GM21529 (cell line): ENCODE measurements around the gene GNRH2.
"Not testable (repeated sequence)": the region's sequence is repeated elsewhere in the genome, so short reads cannot be mapped to it uniquely, and the experiment has no call there.

Experiments
- ATAC-seq: cut with Tn5 transposase; IDR thresholded peaks from one replicate; pipeline ENCODE4 v1.9.1; 2021; ENCODE audit not compliant: unreplicated experiment

GNRH2 gene, protein sequence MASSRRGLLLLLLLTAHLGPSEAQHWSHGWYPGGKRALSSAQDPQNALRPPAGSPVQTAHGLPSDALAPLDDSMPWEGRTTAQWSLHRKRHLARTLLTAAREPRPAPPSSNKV

DNA sequence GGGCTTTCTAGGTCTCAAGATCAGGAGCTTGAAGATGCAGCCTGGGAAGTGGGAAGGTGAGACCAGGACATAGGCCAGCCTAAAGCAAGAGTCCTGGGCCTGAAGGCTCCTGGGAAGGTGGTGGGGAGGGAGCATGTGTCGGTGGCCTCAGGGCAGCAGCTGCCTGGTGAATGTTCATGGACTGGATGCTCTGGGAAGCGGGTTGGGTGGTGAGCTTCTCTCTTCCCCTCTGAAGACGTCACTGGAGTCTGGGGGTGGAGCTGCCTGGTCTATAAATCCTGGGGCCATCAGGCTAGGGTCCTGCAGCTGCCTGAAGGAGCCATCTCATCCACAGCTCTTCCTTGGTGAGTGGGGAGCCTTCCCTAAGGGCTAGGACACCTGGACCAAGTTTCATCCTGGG, at the start of gene GNRH2:
TSS of gene GNRH2 (plus strand) at position 301 of the 400 bp plus-strand sequence. CDS start 793 bp downstream, outside the sequence.
- ATAC-seq = no peak

DNA sequence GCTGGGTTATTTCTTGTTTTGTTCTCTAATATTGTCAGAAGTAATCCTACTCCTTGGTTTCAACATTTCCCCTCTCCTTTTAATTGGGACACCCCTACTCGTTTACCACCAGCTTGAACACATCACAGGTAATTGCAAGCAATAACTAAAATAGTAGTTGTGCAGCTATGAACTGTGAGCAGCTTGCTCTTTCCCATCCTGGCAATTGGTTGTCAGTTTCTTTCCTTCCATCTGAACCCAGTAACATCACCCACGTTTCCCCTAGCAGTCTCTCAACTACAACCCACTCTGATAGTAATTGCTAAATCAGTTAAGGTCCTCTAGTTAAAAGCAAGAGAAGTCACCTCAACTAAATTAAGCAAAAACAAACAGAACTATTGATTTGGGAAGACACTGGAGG, 47.6 kb upstream of the GNRH2 start:
- ATAC-seq = no peak

DNA sequence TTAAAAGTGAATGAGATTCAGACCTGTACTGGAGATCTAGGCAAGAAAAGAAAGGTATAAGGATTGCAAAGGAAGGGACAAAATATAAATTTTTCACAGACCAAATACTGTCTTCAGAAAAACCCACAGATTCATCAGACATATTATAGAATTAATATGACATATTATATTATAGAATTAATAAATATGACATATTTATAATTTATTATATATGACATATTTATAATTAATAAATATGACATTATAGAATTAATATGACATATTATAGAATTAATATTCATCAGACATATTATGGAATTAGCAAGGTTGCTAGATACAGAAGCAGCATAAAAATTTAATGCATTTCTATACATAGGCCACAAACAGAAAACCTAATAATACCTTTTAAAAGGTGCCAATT, 44.7 kb upstream of the GNRH2 start:
- no peak for ATAC-seq

DNA sequence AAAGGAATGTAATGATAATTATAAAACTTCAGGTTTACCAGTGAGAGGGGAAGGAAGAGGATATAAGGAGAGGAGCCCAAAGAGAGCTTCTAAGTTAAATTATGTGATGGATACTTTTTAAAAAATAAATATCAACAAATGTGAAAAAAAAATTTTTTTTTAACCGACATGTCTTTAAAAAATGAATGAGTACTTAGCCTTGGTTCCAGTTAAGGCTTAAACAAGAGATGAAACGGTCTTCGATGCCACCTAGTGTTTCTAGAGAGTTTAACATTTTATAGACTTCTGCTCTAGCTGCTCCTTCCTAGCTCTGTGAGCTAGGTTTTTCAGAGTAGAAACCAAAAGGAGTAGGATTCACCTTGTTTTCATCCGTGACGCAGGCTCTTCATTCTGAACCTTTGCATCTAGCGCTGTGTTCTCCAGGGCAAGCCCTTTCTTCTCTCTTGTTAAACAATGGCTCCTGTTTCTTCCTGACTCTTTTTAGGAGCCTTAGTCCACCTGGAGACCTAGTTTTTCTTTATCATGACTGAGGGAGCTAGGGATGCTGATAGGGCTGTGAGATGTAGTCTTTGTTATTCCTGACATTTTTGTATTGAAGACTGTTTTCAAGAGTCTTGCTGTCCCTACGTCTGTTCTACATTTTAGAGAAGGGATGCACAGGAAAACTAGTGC, 42.4 kb upstream of the GNRH2 start:
- ATAC-seq = peak; percentile 58

DNA sequence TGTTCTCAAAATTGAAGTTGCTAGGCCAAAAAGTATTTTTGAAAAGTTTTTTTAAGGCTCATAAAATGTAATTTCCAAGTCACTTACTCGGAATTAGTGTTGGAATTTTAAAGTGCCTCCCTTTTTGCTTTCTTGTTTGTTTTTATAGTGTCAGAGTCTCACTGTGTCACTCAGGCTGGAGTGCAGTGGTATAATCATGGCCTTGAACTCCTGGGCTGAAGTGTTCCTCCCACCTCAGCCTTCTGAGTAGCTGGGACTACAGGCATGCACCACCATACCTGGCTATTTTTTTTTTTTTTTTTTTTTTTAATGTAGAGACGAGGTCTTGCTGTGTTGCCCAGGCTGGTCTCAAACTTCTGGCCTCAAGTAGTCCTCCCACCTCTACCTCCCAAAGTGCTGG, 40.0 kb upstream of the GNRH2 start:
- ATAC-seq = no peak

DNA sequence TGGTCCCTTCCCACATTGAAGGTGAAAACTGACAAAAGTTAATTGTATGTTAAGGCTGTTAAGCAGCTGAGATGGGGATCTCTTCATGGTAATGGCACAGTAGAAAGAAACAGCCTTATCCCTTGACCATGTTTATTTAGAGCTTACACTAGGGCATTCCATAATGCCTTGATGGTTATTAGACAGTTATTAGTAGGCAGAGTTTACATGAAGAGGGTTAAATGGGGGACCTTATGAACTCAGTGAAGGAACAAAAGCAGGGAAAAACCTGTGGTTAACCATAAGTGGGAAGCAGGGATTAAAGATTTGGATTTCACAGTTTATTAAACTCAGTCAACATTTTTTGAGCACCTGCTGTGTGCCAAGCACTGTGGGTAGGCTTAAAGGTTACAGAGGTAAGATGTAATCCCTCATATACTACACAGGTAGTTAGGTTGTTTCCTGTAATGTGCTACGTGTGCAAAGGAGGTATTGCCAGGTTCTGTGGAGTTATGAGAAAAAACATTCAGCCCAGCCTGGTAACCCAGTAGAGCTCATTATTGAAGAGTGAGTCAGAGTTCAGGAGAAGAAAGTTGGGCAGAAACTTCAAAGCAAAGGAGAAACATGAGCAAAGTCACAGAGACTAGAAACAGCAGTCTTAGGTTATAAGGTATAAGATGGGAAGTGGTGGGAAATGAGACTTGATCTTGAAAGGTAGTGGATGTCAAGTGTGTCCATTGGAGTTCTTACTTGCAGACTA, 32.3 kb upstream of the GNRH2 start:
- no peak for ATAC-seq

DNA sequence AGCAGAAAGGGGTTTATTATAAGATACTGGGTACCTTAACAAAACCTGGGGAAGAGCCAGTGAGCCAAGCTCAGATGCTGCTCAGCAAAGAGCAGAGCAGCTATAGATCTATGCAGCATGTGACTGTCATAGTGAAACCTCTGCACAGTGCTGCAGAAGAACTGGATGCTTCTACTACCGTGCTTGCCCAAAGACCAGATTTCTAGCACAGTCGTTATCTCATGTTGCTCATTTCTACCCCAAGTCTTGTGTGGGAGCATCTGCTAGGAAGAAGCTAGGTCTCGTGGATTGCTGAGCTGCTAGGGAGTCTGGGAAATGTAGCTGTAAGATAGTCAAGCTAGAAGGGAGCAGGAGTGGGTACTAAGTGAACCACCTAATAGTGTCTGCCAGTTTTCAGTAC, 31.7 kb upstream of the GNRH2 start:
- no peak for ATAC-seq

DNA sequence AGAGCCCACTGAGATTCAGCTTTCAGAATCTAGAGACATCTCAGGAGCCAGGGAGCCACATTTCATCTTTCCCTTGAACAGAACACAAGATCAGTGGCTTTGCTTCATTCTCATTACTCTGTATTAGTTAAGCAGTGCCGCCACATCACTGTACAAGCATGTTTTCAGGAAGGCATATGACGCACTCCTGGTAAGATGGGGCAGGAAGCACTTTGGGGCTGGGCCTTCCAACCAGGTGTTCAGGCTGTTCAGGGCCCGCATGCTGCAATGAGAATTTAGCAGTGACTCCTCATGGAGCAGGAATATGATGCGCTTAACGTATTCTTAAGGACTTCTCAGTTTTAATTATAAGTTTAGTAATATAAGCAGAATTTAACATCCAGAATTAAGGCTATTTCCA, 29.7 kb upstream of the GNRH2 start:
- ATAC-seq = no peak

DNA sequence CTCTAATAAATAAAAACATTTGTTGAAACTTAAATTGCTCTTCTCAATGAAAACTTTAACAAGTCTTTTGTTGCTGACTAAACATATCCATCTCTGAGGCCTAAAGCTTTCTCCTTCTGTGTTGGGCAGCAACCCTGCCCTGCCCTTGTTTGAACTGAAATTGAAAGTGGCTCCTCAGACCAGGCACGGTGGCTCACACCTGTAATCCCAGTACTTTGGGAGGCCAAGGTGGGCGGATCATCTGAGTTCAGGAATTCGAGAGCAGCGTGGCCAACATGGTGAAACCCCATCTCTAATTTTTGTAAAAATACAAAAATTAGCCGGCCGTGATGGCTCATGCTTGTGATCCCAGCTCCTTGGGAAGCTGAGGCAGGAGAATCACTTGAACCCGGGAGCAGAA, 29.2 kb upstream of the GNRH2 start:
- ATAC-seq = no peak

DNA sequence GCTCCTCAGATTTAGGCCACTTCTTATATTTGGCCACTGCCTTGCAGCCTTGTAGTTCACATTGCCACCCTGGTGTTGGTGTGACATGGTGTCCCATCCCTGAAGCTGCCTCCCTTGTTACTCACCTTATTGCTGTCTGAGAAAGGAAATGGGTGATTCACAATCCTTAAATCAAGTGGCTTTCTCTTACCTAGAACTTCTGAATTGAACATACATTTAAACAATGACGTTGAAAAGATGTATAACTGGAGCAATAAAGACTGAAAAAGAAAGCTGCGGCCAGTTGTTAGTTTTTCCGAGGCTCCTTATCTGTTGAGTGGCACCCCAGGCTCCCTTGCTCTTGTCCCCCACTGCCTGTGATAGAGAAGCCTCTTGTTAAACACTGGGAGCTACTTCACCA, 28.8 kb upstream of the GNRH2 start:
- no peak for ATAC-seq

DNA sequence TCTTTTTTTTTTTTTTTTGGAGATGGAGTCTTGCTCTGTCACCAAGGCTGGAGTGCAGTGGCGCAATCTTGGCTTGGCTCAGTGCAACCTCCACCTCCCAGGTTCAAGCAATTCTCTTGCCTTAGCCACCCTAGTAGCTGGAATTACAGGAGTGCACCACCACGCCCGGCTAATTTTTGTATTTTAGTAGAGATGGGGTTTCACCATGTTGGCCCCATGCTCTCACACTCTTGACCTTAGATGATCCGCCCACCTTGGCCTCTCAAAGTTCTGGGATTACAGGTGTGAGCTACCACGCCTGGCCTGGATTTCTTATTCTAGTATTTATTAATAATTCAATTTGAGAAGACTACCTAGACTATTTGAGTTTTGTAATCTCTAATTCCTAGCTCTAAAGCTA, 28.1 kb upstream of the GNRH2 start:
- not testable (repeated sequence) for ATAC-seq

DNA sequence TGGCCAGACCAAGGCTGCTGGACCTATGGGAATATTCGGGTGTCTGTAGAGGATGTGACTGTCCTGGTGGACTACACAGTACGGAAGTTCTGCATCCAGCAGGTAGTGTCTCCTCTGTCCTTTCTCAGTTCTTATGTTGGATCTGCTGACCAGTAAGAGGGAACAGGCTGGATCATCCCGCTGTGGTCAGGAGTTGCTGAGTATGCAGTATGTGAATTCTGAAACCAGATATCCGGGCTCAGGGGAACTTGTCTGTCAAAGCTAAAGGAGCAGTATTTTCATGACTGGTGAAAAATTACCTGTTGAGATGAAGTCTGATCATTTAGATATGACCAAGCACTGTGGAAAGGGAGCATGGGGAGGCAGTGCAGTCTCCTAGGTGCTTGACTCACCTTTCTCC, 22.1 kb upstream of the GNRH2 start:
- ATAC-seq = no peak

DNA sequence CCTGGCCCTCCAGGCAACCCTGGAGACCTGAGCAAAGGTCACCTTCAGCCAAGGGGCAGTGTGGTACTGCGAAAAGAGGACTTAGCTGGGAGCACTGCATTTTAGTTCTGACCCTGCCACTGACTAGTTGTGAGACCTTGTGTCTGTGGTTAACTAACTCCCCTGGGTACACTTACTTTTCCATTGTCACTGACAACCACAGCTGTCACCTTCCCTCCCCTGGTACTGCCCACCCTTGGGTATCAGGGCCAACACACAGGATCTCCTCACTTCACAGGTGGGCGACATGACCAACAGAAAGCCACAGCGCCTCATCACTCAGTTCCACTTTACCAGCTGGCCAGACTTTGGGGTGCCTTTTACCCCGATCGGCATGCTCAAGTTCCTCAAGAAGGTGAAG, 21.6 kb upstream of the GNRH2 start:
- ATAC-seq = no peak

DNA sequence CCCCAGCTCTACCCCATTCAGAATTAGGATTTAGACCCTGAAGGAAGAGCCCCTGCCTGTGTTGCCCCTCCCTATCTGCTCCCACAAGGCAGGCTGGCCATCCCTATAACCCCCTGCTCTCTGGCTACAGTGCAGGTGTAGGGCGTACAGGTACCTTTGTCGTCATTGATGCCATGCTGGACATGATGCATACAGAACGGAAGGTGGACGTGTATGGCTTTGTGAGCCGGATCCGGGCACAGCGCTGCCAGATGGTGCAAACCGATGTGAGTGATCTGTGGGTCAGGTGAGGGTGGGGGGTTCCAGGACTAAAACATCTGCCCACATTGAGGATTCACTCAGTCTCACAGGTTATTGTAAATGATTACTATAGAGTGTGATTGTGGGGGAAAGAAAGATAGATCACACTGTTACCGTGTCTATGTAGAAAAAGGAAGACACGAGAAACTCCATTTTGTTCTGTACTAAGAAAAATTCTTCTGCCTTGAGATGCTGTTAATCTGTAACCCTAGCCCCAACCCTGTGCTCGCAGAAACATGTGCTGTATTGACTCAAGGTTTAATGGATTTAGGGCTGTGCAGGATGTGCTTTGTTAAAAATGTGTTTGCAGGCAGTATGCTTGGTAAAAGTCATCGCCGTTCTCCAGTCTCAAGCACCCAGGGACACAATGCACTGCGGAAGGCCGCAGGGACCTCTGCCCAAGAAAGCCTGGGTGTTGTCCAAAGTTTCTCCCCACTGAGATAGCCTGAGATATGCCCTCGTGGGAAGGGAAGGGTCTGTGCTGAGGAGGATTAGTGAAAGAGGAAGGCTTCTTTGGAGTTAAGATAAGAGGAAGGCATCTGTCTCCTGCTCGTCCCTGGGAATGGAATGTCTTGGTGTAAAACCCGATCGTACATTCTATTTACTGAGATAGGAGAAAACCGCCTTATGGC, 20.6 kb upstream of the GNRH2 start:
- not testable (repeated sequence) for ATAC-seq

DNA sequence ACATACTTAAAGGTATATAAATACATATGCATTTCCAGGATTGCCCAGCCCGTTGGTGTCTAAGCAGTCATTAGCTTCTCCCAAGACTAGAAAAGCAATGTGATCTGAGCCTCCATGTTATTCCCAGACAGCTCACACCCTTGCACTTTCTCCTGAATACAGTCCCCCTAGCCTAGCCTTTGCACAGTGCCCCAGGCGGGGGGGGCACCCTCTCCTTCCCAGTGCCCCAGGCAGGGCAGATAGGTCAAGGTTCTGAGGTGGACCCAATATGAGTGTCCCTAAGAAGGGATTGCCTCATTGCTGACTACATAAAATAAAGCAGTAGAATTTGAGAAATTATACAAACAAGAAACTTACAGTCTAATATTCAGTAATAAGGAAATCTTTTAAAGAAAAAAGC, 15.4 kb upstream of the GNRH2 start:
- no peak for ATAC-seq

DNA sequence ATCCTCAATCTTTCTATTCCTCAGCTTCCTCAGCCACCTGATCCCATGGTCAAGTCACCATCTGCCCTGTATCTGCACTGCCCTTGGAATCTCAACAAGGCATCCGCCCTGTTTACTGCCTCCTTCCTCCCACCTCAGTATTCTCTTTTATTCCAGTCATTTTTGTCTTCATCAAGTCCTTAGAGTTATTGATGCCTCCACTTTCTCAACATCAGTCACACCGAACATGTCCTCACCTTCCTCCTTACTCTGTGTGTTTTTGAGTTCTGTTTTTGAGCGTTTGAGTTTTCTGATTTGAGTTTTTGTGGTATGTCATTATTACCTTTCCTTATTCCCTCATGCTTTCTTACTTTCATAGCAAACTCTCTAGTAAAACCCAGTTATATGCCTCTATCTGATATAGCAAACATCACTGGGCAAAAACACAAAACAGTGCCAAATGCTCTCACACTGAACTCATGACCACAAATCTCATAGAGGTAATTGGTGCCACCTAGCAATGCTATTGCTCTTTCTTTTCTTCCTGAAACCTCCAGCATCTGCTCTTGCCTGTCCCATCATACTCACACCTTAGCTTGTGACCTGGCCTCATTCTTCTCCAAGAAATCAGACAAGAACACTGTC, 11.8 kb upstream of the GNRH2 start:
- no peak for ATAC-seq

DNA sequence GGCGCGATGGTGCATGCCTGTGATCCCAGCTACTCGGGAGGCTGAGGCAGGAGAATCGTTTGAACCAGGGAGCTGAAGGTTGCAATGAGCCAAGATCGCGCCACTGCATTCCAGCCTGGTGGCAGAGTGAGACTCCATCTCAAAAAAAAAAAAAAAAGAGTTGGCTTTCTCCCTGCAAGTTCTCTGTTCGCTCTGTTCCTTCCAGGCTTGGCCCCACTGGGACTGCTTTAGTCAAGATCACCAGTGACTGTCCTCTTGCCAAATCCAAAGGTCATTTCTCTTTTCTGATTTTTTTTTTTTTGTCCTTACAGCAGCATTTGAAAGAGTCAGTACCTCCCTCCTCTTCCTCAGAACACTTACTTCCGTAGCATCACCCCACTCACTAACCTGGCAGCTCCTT, 10.8 kb upstream of the GNRH2 start:
- ATAC-seq = no peak

DNA sequence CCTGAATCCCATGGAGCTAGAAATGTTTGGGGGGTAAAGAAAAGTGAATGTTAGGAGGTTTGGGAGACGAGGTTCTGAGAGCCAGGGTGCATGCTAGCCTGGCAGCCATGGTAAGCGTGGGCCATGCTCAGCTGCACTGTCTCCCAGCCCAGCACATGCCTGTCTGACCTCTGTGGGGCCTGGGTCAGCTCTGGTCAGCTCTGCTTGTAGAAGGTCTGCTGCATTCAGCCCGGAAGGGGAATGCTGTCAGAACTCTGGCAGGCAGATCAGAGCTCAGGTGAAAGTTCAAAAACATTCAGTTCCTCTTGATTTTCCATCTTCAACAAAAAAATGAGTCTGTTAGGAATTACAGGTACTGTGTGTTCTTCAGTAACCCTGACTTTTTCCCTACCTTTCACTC, 5.8 kb upstream of the GNRH2 start:
- no peak for ATAC-seq

DNA sequence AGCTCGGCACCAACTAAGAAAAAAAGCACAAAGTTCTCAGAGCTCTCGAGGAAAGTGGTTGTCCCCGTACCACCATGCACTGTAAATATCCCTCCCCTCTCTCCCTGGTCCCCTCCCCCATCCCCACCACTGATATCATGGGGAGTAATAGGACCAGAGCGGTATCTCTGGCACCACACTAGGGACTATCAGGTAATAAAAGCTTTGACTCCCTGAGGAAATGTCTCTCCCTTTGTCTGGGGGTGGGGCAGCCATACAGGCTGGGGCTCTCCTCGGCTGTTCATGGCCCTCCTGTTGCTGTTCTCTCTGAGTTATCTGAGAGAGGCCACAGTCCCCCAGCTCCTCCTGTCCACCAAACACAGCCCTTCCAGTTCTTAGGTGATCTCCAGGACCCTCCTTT, 5.0 kb upstream of the GNRH2 start:
- no peak for ATAC-seq

DNA sequence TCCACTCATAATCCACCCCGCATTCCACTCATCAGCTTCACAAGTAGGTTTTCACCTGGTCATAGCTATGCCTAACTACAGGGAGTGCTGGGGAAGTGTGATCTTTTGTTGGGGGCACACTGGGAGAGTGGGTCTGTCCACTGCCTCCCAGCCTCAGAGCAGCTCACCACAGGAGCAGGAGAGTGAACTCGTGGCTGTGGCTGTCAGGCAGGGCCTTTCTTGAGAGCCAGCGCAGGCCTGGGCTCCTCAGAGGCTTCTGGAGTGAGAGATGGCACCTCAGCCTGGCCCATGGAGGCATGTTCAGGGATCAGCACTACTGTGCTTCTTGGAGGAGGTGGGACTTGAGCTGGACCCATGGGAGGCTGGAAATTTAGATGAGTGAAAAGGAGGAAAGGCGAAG, 4.0 kb upstream of the GNRH2 start:
- no peak for ATAC-seq

DNA sequence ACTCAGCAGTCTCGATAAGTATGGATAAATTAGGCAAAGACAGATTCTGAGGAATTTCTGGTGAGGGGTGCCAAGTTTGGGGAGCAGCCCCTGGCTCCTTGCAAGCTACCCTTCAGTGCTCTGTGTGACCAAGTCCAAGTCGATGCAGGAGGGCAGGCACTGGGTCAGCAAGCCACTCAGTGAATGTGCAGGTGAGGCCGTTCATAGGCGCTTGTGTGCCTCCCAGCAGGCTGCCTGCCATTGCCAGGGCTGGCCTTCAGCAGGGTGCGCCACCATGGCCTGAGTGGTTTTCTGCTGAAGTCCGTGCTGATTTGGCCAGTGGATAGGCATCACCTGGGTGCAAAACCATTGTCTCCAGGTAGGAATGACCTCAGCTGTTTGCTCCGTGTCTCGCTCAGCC, 3.3 kb upstream of the GNRH2 start:
- ATAC-seq = no peak
